CD4-positive, alpha-beta T cell treated with Interleukin-12 subunit alpha and Interleukin-12 subunit beta, for 1 hour (primary cell): ENCODE measurements around the gene HTRA2.
A peak's percentile ranks its signal among the peaks of the same experiment; 100 is the strongest.
"Not testable (repeated sequence)": the region's sequence is repeated elsewhere in the genome, so short reads cannot be mapped to it uniquely, and the experiment has no call there.

Experiments
- DNase-seq: peaks from one replicate; pipeline ENCODE4 v3.0.0-alpha.2; 2020

The HTRA2 gene

GRCh38 chr2:74546004-74546403 lies 16.3 kb downstream of the HTRA2 start:
- DNase-seq = no peak

GRCh38 chr2:74548285-74548899 lies 18.7 kb downstream of the HTRA2 start:
- DNase-seq = no peak

GRCh38 chr2:74548900-74549826 lies 19.4 kb downstream of the HTRA2 start:
- no peak for DNase-seq

- no peak for DNase-seq
Measured at GRCh38 chr2:74550231-74550630, 20.5 kb downstream of the HTRA2 start.

- DNase-seq = no peak
Measured at GRCh38 chr2:74551530-74551929, 21.8 kb downstream of the HTRA2 start.

GRCh38 chr2:74551942-74552913 lies 22.5 kb downstream of the HTRA2 start:
- DNase-seq = no peak

GRCh38 chr2:74552914-74553811 lies 23.4 kb downstream of the HTRA2 start:
- DNase-seq = no peak

- peak; percentile 86 for DNase-seq
Measured at GRCh38 chr2:74553892-74554819, 24.4 kb downstream of the HTRA2 start, which contains the start of the genes DOK1 and LOXL3. TSS of gene DOK1 (plus strand) at chr2:74554720. CDS start at chr2:74554755, 35 bp downstream. TSS of gene LOXL3 (minus strand) at chr2:74553942. CDS start at chr2:74552634, 1,308 bp downstream.

GRCh38 chr2:74554820-74555531 lies 25.2 kb downstream of the HTRA2 start:
- DNase-seq = peak; percentile 47

- no peak for DNase-seq
Measured at GRCh38 chr2:74555610-74556103, 25.9 kb downstream of the HTRA2 start.

- DNase-seq = no peak
Measured at GRCh38 chr2:74556159-74556558, 26.4 kb downstream of the HTRA2 start.

GRCh38 chr2:74556831-74557370 lies 27.2 kb downstream of the HTRA2 start:
- DNase-seq = no peak

- DNase-seq = no peak
Measured at GRCh38 chr2:74558284-74559230, 28.8 kb downstream of the HTRA2 start.

GRCh38 chr2:74559912-74560311 lies 30.2 kb downstream of the HTRA2 start:
- DNase-seq = no peak

- no peak for DNase-seq
Measured at GRCh38 chr2:74560591-74560990, 30.9 kb downstream of the HTRA2 start.

GRCh38 chr2:74561022-74561421 lies 31.3 kb downstream of the HTRA2 start:
- DNase-seq = not testable (repeated sequence)

GRCh38 chr2:74562126-74562775 lies 32.5 kb downstream of the HTRA2 start:
- no peak for DNase-seq

- DNase-seq = no peak
Measured at GRCh38 chr2:74564222-74564621, 34.5 kb downstream of the HTRA2 start.
